AG09319 (cell line): ENCODE measurements around the gene HNRNPH1.

ENCODE experiments used
- DNase-seq: peaks from one replicate; pipeline ENCODE4 v3.0.0-alpha.2; 2010; ENCODE audit warnings: low read depth; ENCODE audit errors: extremely low read depth
- CTCF ChIP-seq: IDR thresholded peaks from 2 replicates; pipeline ENCODE4 v1.5.1; 2011; ENCODE audit warnings: low read depth, mild to moderate bottlenecking, inconsistent platforms, low read length, moderate library complexity

The HNRNPH1 gene

DNA sequence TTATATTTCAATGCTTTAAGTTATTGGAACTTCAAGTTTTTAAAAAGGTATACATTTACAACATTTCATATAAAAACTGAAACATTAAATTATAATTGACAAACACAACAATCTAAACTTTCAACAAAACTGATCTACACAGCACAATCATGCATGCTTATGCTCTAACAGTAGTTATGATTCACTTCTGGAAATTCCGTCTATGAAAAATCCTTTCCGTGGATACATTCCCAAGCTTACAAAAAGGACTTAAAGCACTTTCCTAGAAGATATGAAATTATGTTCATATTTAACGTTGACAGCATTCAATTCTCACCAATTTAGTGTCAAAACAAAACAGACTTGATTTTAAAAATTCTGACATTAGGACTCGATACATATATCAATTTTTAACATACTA lies 3.7 kb downstream of the HNRNPH1 start:
- no peak for TF ChIP-seq CTCF
- no peak for DNase-seq

DNA sequence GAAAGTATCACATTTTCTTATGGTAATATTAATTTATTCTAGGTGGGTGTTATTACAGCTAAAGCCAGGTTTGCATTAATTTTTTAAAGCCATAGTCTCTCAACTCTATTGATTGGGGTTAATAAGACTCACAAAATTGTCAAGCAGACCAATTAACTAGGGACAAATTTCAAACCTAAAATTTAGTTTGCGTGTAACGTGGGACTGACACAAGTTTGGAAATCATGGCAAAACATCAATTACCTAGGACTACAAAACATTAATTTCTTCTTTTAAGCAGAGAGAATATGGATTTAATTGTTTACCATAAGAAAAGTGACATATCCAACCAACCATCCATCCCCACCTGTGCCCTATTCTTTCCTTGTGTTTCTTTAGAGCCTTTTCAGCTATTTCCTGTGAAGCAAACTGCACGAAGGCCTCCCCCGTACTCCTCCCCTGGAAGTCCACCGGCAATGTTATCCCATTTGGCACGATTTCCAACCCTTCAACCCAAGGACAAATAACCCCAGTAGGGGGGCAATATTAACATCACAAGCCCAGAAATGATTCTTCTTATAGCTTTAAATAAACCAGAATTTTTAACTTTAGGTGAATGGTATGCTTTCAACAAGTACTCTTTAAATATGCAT lies 4.4 kb downstream of the HNRNPH1 start:
- TF ChIP-seq CTCF, result no peak
- DNase-seq, result no peak

- TF ChIP-seq CTCF, result no peak
- DNase-seq, result no peak
These were observed 5.5 kb downstream of the HNRNPH1 start for GRCh38 chr5:179617930-179618329.

DNA sequence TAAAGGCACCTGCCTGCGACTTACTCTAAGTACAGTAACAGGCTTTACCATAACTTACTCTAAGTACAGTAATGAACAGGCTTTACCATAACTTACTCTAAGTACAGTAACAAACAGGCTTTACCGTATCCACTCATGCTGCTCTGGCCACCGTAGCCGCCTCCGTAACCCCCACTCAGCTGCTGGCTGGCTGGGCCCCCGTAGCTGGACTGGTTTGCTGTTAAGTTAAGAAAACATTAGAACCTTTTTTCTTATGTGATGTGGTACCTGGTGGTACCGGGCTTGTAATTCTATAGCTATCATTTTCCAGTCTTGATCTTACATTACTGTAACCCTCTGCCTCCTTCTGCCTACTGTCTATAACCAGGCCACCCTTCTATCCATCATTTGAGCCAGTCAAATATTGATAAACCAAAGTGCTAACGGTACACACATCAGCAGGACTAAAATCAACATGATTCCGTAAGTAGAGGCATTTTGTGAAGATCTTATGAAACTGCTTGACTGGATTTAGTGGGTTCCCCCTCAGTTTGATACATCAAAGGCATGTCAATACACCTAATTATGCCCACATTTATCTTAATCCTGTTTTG lies 7.4 kb downstream of the HNRNPH1 start:
- no peak for TF ChIP-seq CTCF
- DNase-seq, result no peak

- no peak for TF ChIP-seq CTCF
- no peak for DNase-seq
These were observed 8.3 kb downstream of the HNRNPH1 start for GRCh38 chr5:179615203-179615602.

DNA sequence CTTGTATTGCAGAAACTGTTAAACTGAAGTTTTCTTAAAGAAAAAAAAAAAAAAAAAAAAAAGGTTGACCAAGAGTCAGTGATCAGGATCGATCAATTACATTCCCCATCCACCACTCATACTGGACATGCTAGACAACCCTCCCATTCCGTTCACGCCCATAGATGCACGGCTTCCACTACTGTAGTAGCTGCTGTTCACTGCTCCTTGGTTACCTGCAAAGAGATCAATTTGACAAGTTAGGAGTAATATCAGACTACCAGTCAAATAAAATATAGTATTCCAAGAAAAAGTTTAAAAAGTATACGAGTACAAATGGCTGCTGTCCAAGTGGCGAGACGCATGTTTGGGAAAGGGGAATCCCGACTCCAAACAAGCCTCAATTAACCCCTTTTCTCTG lies 8.7 kb downstream of the HNRNPH1 start:
- no peak for TF ChIP-seq CTCF
- no peak for DNase-seq

DNA sequence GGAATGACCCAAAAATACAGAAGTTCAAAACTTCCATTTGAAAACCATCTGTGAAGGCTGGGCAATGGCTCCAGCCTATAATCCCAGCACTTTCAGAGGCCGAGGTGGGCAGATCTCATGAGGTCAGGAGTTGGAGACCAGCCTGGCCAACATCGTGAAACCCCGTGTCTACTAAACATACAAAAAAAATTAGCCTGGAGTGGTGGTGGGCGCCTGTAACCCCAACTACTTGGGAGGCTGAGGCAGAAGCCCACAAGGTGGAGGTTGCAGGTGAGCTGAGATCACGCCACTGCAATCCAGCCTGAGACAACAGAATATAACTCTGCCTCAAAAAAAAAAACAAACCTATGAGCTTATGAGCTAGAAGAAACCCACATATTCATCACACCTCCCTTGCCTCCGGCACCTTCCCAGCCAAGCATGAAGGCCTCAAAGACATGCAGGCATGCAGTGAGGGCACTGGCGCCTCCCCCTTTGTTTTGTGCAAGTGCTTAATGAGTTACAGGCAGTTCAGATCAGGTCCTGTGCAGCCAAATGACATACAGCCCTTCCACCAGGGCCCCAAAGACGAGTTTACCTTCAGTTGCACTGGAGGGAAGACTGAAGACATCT lies 9.9 kb downstream of the HNRNPH1 start:
- TF ChIP-seq CTCF, result no peak
- DNase-seq, result no peak
